Endothelial cell of umbilical vein (primary cell): ENCODE results near the gene GALNT1.

Source experiments
- CTCF ChIP-seq, 2 donors: IDR thresholded peaks; 1 replicate in 1 of 2; 2 replicates in 1 of 2; pipeline ENCODE4 v1.5.1; 2011; ENCODE audit warnings: low read length in 2 of 2, mild to moderate bottlenecking in 2 of 2, moderate library complexity in 2 of 2, control low read depth in 1 of 2, inconsistent platforms in 1 of 2, low read depth in 1 of 2; ENCODE audit not compliant: insufficient read depth in 1 of 2; ENCODE audit errors: extremely low read depth in 1 of 2
- POLR2A ChIP-seq: IDR thresholded peaks from 2 replicates; pipeline ENCODE4 v1.6.1; 2012; ENCODE audit warnings: low read depth, mild to moderate bottlenecking, control low read depth, low read length

GRCh38 chr18:35754464-35754863 is 172.9 kb downstream of the GALNT1 start:
- TF ChIP-seq CTCF (IDR thresholded peaks at IDR 0.05; ENCODE audit: extremely low read depth in 1 of 2, insufficient read depth in 1 of 2, low read depth in 1 of 2, low read length in 2 of 2) = no peak
- TF ChIP-seq POLR2A = no peak
